GM21737 (cell line): ENCODE data around the gene SLC6A13.
"Not testable (repeated sequence)": the region's sequence is repeated elsewhere in the genome, so short reads cannot be mapped to it uniquely, and the experiment has no call there.

Source experiments
- ATAC-seq: cut with Tn5 transposase; IDR thresholded peaks from one replicate; pipeline ENCODE4 v1.9.1; 2021; ENCODE audit warnings: mild to moderate bottlenecking, moderate library complexity; ENCODE audit not compliant: unreplicated experiment

Gene SLC6A13

GRCh38 chr12:265096-265495, 2.5 kb upstream of the SLC6A13 start:
- no peak for ATAC-seq

GRCh38 chr12:264269-264668, 1.6 kb upstream of the SLC6A13 start:
- ATAC-seq: no peak

- ATAC-seq: no peak
These were observed 938 bp upstream of the SLC6A13 start for GRCh38 chr12:263574-263973.

- no peak for ATAC-seq
These were observed 523 bp downstream of the SLC6A13 start for GRCh38 chr12:262113-262512.

- no peak for ATAC-seq
These were observed 4.9 kb downstream of the SLC6A13 start for GRCh38 chr12:257521-258321.

GRCh38 chr12:256958-257357, 5.7 kb downstream of the SLC6A13 start:
- no peak for ATAC-seq

- no peak for ATAC-seq
These were observed 6.4 kb downstream of the SLC6A13 start for GRCh38 chr12:256225-256624.

- ATAC-seq: no peak
These were observed 7.7 kb downstream of the SLC6A13 start for GRCh38 chr12:254912-255311.

- ATAC-seq: no peak
These were observed 8.6 kb downstream of the SLC6A13 start for GRCh38 chr12:254039-254438.

GRCh38 chr12:253116-253831, 9.4 kb downstream of the SLC6A13 start:
- no peak for ATAC-seq

- ATAC-seq: no peak
These were observed 10.0 kb downstream of the SLC6A13 start for GRCh38 chr12:252636-253035.

- ATAC-seq: no peak
These were observed 15.4 kb downstream of the SLC6A13 start for GRCh38 chr12:247271-247670.

GRCh38 chr12:243381-243780, 19.3 kb downstream of the SLC6A13 start:
- ATAC-seq: no peak

- ATAC-seq: no peak
These were observed 20.1 kb downstream of the SLC6A13 start for GRCh38 chr12:242496-242895.

- ATAC-seq: no peak
These were observed 21.4 kb downstream of the SLC6A13 start for GRCh38 chr12:241266-241665.

- no peak for ATAC-seq
These were observed 22.1 kb downstream of the SLC6A13 start for GRCh38 chr12:240566-240965.

- no peak for ATAC-seq
These were observed 23.8 kb downstream of the SLC6A13 start for GRCh38 chr12:238736-239398.

- no peak for ATAC-seq
These were observed 24.5 kb downstream of the SLC6A13 start for GRCh38 chr12:238116-238515.

- ATAC-seq: no peak
These were observed 25.4 kb downstream of the SLC6A13 start for GRCh38 chr12:237026-237815.

GRCh38 chr12:236445-236844, 26.2 kb downstream of the SLC6A13 start:
- ATAC-seq: no peak

GRCh38 chr12:235967-236366, 26.7 kb downstream of the SLC6A13 start:
- not testable (repeated sequence) for ATAC-seq
